Neural cell (in vitro differentiated cells): ENCODE measurements around the gene NDST1. TPM values are rescaled to one million over a fixed set of nuclear protein-coding genes. Genes with fewer than 3 reads are reported as not detected.

Experiments used
- H2AFZ ChIP-seq: fragments of 200-600, 300-800 bp; sonication (generic), shearing (Covaris generic); 2 replicates; pipeline ENCODE4 v1.6.0; 2014; ENCODE audit warnings: low read depth, mild to moderate bottlenecking, antibody characterized with exemption, low read length, moderate library complexity
- H3F3A ChIP-seq: fragments of 200-600 bp; shearing (Covaris generic); 2 replicates; pipeline ENCODE4 v1.6.1; 2016; ENCODE audit warnings: mild to moderate bottlenecking, moderate library complexity, mixed read lengths, antibody characterized with exemption, low read length; ENCODE audit not compliant: insufficient read depth, poor library complexity, severe bottlenecking
- H3K27ac ChIP-seq: fragments of 200-600, 300-800 bp; sonication (generic), shearing (Covaris generic); 2 replicates; pipeline ENCODE4 v1.5.1; 2014; ENCODE audit warnings: mild to moderate bottlenecking, low read length, moderate library complexity
- H3K27me3 ChIP-seq: fragments of 300-800, 200-600 bp; sonication (generic), shearing (Covaris generic); 2 replicates; pipeline ENCODE4 v1.6.0; 2014; ENCODE audit warnings: mild to moderate bottlenecking, low read depth, low read length, moderate library complexity; ENCODE audit not compliant: insufficient read depth
- H3K36me3 ChIP-seq: fragments of 300-800, 200-600 bp; sonication (generic), shearing (Covaris generic); 2 replicates; pipeline ENCODE4 v1.5.1; 2014; ENCODE audit warnings: mild to moderate bottlenecking, antibody characterized with exemption, low read length, moderate library complexity; ENCODE audit not compliant: insufficient read depth
- H3K4me2 ChIP-seq: fragments of 300-800, 200-600 bp; sonication (generic), shearing (Covaris generic); 2 replicates; pipeline ENCODE4 v1.6.0; 2014; ENCODE audit warnings: mild to moderate bottlenecking, low read length
- H3K4me3 ChIP-seq: fragments of 300-800, 200-600 bp; sonication (generic), shearing (Covaris generic); 2 replicates; pipeline ENCODE4 v1.5.1; 2014; ENCODE audit warnings: mild to moderate bottlenecking, low read length, moderate library complexity
- H3K79me2 ChIP-seq: fragments of 200-600 bp; shearing (Covaris generic); replicated peaks from 2 replicates; pipeline ENCODE4 v1.6.0; 2014; ENCODE audit warnings: mild to moderate bottlenecking, low read length, moderate library complexity; ENCODE audit not compliant: insufficient read depth
- H3K9ac ChIP-seq: fragments of 300-800, 200-600 bp; sonication (generic), shearing (Covaris generic); 2 replicates; pipeline ENCODE4 v1.6.1; 2016; ENCODE audit warnings: mild to moderate bottlenecking, low read length, mixed read lengths
- H3K9me2 ChIP-seq: fragments of 200-600 bp; shearing (Covaris generic); 2 replicates; pipeline ENCODE4 v1.6.1; 2016; ENCODE audit warnings: mild to moderate bottlenecking, low read length, mixed read lengths; ENCODE audit not compliant: insufficient read depth
- H3K9me3 ChIP-seq: fragments of 200-600, 300-800 bp; sonication (generic), shearing (Covaris generic); 2 replicates; pipeline ENCODE4 v1.6.1; 2016; ENCODE audit warnings: mild to moderate bottlenecking, mixed run types, low read length, moderate library complexity, mixed read lengths
- H4K20me1 ChIP-seq: fragments of 200-600 bp; shearing (Covaris generic); 2 replicates; pipeline ENCODE4 v1.6.1; 2016; ENCODE audit warnings: mild to moderate bottlenecking, mixed run types; ENCODE audit not compliant: insufficient read depth
- CTCF ChIP-seq: fragments of 450-650 bp; IDR thresholded peaks from 2 replicates; pipeline ENCODE4 v1.5.1; 2014; ENCODE audit warnings: antibody characterized with exemption, mild to moderate bottlenecking, moderate library complexity; ENCODE audit not compliant: poor library complexity, severe bottlenecking
- EP300 ChIP-seq: fragments of 450-650 bp; conservative IDR thresholded peaks from 2 replicates; pipeline ENCODE4 v1.6.1; 2014; ENCODE audit warnings: antibody characterized with exemption, mild to moderate bottlenecking, moderate library complexity; ENCODE audit not compliant: poor library complexity, severe bottlenecking
- EZH2 ChIP-seq: fragments of 200-600, 300-800 bp; shearing (Covaris generic), sonication (generic); IDR thresholded peaks from 2 replicates; pipeline ENCODE4 v1.6.1; 2014; ENCODE audit warnings: antibody characterized with exemption, low read length, borderline replicate concordance, mild to moderate bottlenecking; ENCODE audit not compliant: insufficient read depth, poor library complexity, severe bottlenecking
- MXI1 ChIP-seq: fragments of 450-650 bp; conservative IDR thresholded peaks from 2 replicates; pipeline ENCODE4 v1.6.1; 2014; ENCODE audit warnings: antibody characterized with exemption, mild to moderate bottlenecking; ENCODE audit not compliant: poor library complexity, severe bottlenecking
- POLR2AphosphoS5 ChIP-seq: IDR thresholded peaks from 2 replicates; pipeline ENCODE4 v1.6.1; 2012
- RAD21 ChIP-seq: fragments of 450-650 bp; conservative IDR thresholded peaks from 2 replicates; pipeline ENCODE4 v1.6.1; 2014; ENCODE audit warnings: antibody characterized with exemption, mild to moderate bottlenecking, moderate library complexity
- REST ChIP-seq: IDR thresholded peaks from 2 replicates; pipeline ENCODE4 v1.6.1; 2012; ENCODE audit warnings: borderline replicate concordance
- SMC3 ChIP-seq: fragments of 450-650 bp; conservative IDR thresholded peaks from 2 replicates; pipeline ENCODE4 v1.6.1; 2014; ENCODE audit warnings: antibody characterized with exemption, mild to moderate bottlenecking, moderate library complexity; ENCODE audit not compliant: poor library complexity
- TAF1 ChIP-seq: IDR thresholded peaks from 2 replicates; pipeline ENCODE4 v1.6.1; 2012; ENCODE audit warnings: low read depth
- polyA plus RNA-seq: library from polyadenylated mRNA; depleted of rRNA; stranded (reverse); fragments of >200 nt; gene quantifications from 2 replicates; pipeline ENCODE4 v1.2.3, GENCODE V29; 2014

NDST1 gene
- polyA plus RNA-seq, 1 donor from 2014 or later = 15.6 TPM

- H3K4me2 ChIP-seq = no peak overlapping the region
- H3K9ac ChIP-seq = no peak overlapping the region
- H3K9me2 ChIP-seq = no peaks in the 10 kb centered on the region
- no peaks in the 10 kb centered on the region for H3K36me3 ChIP-seq
- H3K79me2 ChIP-seq = peaks cover 10% of the 10 kb centered on the region
- no peak overlapping the region for H3K27ac ChIP-seq
- no peaks in the 10 kb centered on the region for H3K9me3 ChIP-seq
- TF ChIP-seq TAF1 (no peak), EZH2 (no peak), REST (no peak), EP300 (no peak), CTCF (no peak), POLR2AphosphoS5 (no peak), MXI1 (no peak), RAD21 (no peak), SMC3 (no peak)
- no peak overlapping the region for H2AFZ ChIP-seq
- H3K27me3 ChIP-seq = no peaks in the 10 kb centered on the region
- no peaks in the 10 kb centered on the region for H4K20me1 ChIP-seq
- no peak overlapping the region for H3K4me3 ChIP-seq
- H3F3A ChIP-seq = no peaks in the 10 kb centered on the region
Measured at GRCh38 chr5:150525781-150526180, 17.9 kb downstream of the NDST1 start.

GRCh38 chr5:150527038-150527437 is 19.1 kb downstream of the NDST1 start:
- H3K36me3 ChIP-seq = no peaks in the 10 kb centered on the region
- H3F3A ChIP-seq = no peaks in the 10 kb centered on the region
- no peaks in the 10 kb centered on the region for H3K9me3 ChIP-seq

More at GRCh38 chr5:150527038-150527437, 19.1 kb downstream of the NDST1 start:
- Histone ChIP-seq H3K9me2 (no peaks in the 10 kb centered on the region), H2AFZ (no peak overlapping the region), H3K27ac (no peak overlapping the region), H3K4me3 (no peak overlapping the region), H3K9ac (no peak overlapping the region), H4K20me1 (no peaks in the 10 kb centered on the region), H3K79me2 (peaks cover 7% of the 10 kb centered on the region), H3K27me3 (no peaks in the 10 kb centered on the region), H3K4me2 (no peak overlapping the region)
- no peak for TF ChIP-seq CTCF
- TF ChIP-seq EZH2 = no peak
- TF ChIP-seq RAD21 = no peak
- no peak for TF ChIP-seq REST
- no peak for TF ChIP-seq EP300
- no peak for TF ChIP-seq SMC3
- TF ChIP-seq MXI1 = no peak
- TF ChIP-seq TAF1 = no peak
- no peak for TF ChIP-seq POLR2AphosphoS5
